ENCODE measurements around the gene BAIAP3.
A peak's percentile ranks its signal among the peaks of the same experiment; 100 is the strongest.

Gene BAIAP3

GRCh38 chr16:1347962-1348361 is 14.5 kb downstream of the BAIAP3 start:
- DNase-seq = no peak

- DNase-seq = no peak
Measured at GRCh38 chr16:1348441-1348840, 15.0 kb downstream of the BAIAP3 start.

- DNase-seq = no peak
Measured at GRCh38 chr16:1348926-1349325, 15.5 kb downstream of the BAIAP3 start.

- DNase-seq = no peak
Measured at GRCh38 chr16:1349351-1349750, 15.9 kb downstream of the BAIAP3 start.

- DNase-seq = no peak
Measured at GRCh38 chr16:1349951-1350350, 16.5 kb downstream of the BAIAP3 start.

GRCh38 chr16:1350691-1351090 is 17.2 kb downstream of the BAIAP3 start:
- DNase-seq = no peak

- DNase-seq = no peak
Measured at GRCh38 chr16:1351215-1351581, 17.8 kb downstream of the BAIAP3 start.

- peak; percentile 76 for DNase-seq
Measured at GRCh38 chr16:1351582-1352362, 18.3 kb downstream of the BAIAP3 start, which contains the start of the genes GNPTG and TSR3. TSS of gene GNPTG (plus strand) at chr16:1351931. CDS start at chr16:1351966, 35 bp downstream. TSS of gene TSR3 (minus strand) at chr16:1351878. CDS start at chr16:1351804, 74 bp downstream.

GRCh38 chr16:1354815-1355540 is 21.5 kb downstream of the BAIAP3 start:
- DNase-seq = no peak

- no peak for DNase-seq
Measured at GRCh38 chr16:1355591-1355990, 22.1 kb downstream of the BAIAP3 start.

GRCh38 chr16:1356061-1356900 is 22.8 kb downstream of the BAIAP3 start:
- no peak for DNase-seq

GRCh38 chr16:1357906-1358566 is 24.6 kb downstream of the BAIAP3 start:
- DNase-seq = no peak

GRCh38 chr16:1361685-1362360 is 28.4 kb downstream of the BAIAP3 start:
- no peak for DNase-seq

- DNase-seq = no peak
Measured at GRCh38 chr16:1362807-1363206, 29.4 kb downstream of the BAIAP3 start.

GRCh38 chr16:1363501-1364041 is 30.1 kb downstream of the BAIAP3 start:
- DNase-seq = peak; percentile 48

GRCh38 chr16:1364510-1364909 is 31.1 kb downstream of the BAIAP3 start:
- DNase-seq = no peak

- no peak for DNase-seq
Measured at GRCh38 chr16:1366060-1366711, 32.7 kb downstream of the BAIAP3 start.

- no peak for DNase-seq
Measured at GRCh38 chr16:1366712-1367299, 33.4 kb downstream of the BAIAP3 start.

GRCh38 chr16:1367486-1368174 is 34.2 kb downstream of the BAIAP3 start:
- DNase-seq = no peak
